Activated T-helper 2 cell treated with anti-CD3 and anti-CD28 coated beads, Interferon-gamma antibody, Interleukin-2, Interleukin-4, amounts not matched to agents 10 μg/mL and 5 μg/mL and 100 μg/mL, durations not matched to agents 14 hours and 24 hours and 36 hours (primary cell): Measurements from ENCODE around the gene C6orf136. TPM values are rescaled to one million over a fixed set of nuclear protein-coding genes. Genes with fewer than 3 reads are reported as not detected.

Experiments
- DNase-seq: peaks from one replicate; pipeline ENCODE4 v3.0.0; 2021; ENCODE audit warnings: low spot score
- H3K27ac Mint-ChIP-seq: one replicate; pipeline ENCODE4 v1.8.0; 2021; ENCODE audit warnings: mixed read lengths
- H3K27me3 Mint-ChIP-seq: one replicate; pipeline ENCODE4 v1.8.0; 2021; ENCODE audit warnings: low read depth, mixed read lengths
- H3K36me3 Mint-ChIP-seq: one replicate; pipeline ENCODE4 v1.8.0; 2021; ENCODE audit warnings: low read depth, mixed read lengths
- H3K4me1 Mint-ChIP-seq: one replicate; pipeline ENCODE4 v1.8.0; 2021; ENCODE audit warnings: low read depth, mixed read lengths
- H3K4me3 Mint-ChIP-seq: one replicate; pipeline ENCODE4 v1.8.0; 2021; ENCODE audit warnings: low read depth, mild to moderate bottlenecking, moderate library complexity, mixed read lengths
- H3K9me3 Mint-ChIP-seq: one replicate; pipeline ENCODE4 v1.8.0; 2021; ENCODE audit warnings: mixed read lengths
- intact Hi-C: fragments of 100-400 bp; cut with micrococcal nuclease; formaldehyde crosslinking; loops from one replicate; pipeline ENCODE4 v1.15.1; 2023
- total RNA-seq: library from RNA; stranded (reverse); gene quantifications from 2 replicates; pipeline ENCODE4 v1.2.3, GENCODE V29; 2022

C6orf136 gene
- total RNA-seq, 1 donor from 2014 or later: 23.1 TPM

- peaks cover 83% of the 10 kb centered on the region for H3K36me3 Mint-ChIP-seq
Observed at GRCh38 chr6:30679765-30680535, 33.0 kb downstream of the C6orf136 start.

DNA sequence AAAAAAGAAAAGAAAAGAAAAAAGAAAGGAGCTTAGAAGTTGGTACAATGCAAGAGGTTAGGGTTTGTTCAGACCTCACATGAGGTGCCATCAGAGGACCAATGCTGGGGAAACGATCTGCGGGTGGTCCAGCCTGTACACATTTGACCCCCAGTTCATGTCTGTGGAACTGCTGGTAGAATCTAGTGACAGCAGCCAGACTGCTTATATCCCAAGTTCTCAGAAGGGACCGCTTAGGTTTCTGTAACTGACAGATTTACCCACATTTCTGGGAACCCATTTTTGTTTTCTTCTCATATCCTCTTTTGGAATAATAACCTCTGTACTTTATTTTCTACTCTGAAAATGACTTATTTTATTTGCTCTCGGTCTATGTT, 34.8 kb downstream of the C6orf136 start:
- Mint-ChIP-seq H3K27me3 (no peaks in the 10 kb centered on the region), H3K9me3 (no peaks in the 10 kb centered on the region), H3K27ac (peak overlapping the region; percentile 96), H3K4me1 (peaks cover 24% of the 10 kb centered on the region), H3K4me3 (peak overlapping the region; percentile 97), H3K36me3 (peaks cover 87% of the 10 kb centered on the region)
- no peak for DNase-seq
- intact Hi-C loops: loop anchor here (1.0 to 5.0 kb wide), 10 partner anchors 8 to 354 kb away; partner anchors contain the start of genes DHX16, HLA-E, MDC1 and MRPS18B

More at GRCh38 chr6:30679765-30680535, 33.0 kb downstream of the C6orf136 start:
- H3K27ac Mint-ChIP-seq: peak overlapping the region; percentile 75
- no peaks in the 10 kb centered on the region for H3K9me3 Mint-ChIP-seq
- intact Hi-C loops: loop anchor here (1.0 to 5.0 kb wide), 7 partner anchors 42 to 353 kb away; partner anchors contain the start of genes HLA-E and TRIM39
- peaks cover 26% of the 10 kb centered on the region for H3K4me1 Mint-ChIP-seq
- DNase-seq: no peak
- H3K27me3 Mint-ChIP-seq: no peaks in the 10 kb centered on the region
- H3K4me3 Mint-ChIP-seq: peak overlapping the region; percentile 97

DNA sequence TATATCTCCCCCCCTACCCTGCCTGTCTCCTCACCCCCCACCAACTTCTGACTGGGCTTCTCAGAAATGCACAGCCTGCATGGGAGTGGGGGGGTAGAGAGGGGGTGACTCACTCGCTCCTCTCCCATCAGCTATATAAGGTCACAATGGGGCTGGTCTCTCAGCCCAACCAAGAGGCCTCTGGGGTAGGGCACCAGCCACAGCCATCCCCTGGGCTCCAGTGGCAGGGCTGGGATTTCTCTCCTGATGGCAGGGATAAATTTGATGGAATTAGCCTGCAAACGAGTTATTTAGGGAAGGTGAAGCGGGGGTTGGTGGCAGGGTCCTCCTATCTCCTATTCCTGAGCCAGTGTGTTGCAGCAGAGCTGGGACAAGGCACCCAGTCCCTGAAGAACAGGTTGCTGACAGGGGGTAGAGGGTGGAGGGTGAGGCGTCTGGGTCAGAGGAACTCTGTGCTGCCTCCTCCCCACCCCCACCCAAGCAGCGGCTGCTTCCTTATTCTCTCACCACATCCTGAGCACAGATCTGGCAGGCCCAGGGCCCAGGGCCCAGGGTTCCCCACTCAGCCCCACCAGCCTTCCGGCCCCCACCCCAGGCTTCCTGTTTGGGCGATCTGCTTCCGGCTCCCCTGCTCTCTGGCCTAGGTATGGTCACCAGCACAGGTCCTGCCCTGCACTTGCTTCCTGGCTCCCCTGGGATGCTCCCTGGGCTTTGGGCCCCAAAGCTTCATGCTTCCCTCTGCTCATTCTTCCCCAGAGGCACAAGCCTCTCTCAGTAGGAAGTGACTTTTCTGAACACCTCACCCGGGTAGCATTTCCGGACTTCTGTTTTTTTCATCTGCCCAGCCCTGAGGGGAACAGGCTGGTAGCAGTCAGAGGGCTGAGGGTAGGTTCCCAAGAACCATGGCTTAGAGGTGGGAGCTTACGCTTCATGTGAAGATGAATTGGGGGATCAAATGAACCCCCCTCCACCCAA, 35.5 kb downstream of the C6orf136 start:
- H3K27ac Mint-ChIP-seq: peak overlapping the region; percentile 96
- H3K27me3 Mint-ChIP-seq: no peaks in the 10 kb centered on the region
- peak; percentile 88 for DNase-seq
- no peaks in the 10 kb centered on the region for H3K9me3 Mint-ChIP-seq
- intact Hi-C loops: loop anchor here (1.0 to 5.0 kb wide), 10 partner anchors 9 to 355 kb away; partner anchors contain the start of genes DHX16, HLA-E, MDC1 and MRPS18B
- H3K36me3 Mint-ChIP-seq: peaks cover 80% of the 10 kb centered on the region
- peaks cover 24% of the 10 kb centered on the region for H3K4me1 Mint-ChIP-seq
- H3K4me3 Mint-ChIP-seq: peak overlapping the region; percentile 97

- intact Hi-C loops: loop anchor here (5.0 kb wide), 6 partner anchors 54 to 356 kb away; partner anchors contain the start of genes HLA-E and TRIM39
- Mint-ChIP-seq H3K27ac (peak overlapping the region; percentile 96), H3K9me3 (no peaks in the 10 kb centered on the region), H3K36me3 (peaks cover 81% of the 10 kb centered on the region), H3K4me3 (peak overlapping the region; percentile 97), H3K27me3 (no peaks in the 10 kb centered on the region), H3K4me1 (peaks cover 32% of the 10 kb centered on the region)
- DNase-seq: no peak
Observed at GRCh38 chr6:30683183-30683979, 36.4 kb downstream of the C6orf136 start.

- intact Hi-C loops: loop anchor here (5.0 kb wide), 6 partner anchors 53 to 357 kb away; partner anchors contain the start of genes HLA-E and TRIM39
- Mint-ChIP-seq H3K36me3 (peaks cover 76% of the 10 kb centered on the region), H3K4me3 (peak overlapping the region; percentile 97), H3K9me3 (no peaks in the 10 kb centered on the region), H3K27me3 (no peaks in the 10 kb centered on the region), H3K27ac (peak overlapping the region; percentile 96), H3K4me1 (peaks cover 35% of the 10 kb centered on the region)
- no peak for DNase-seq
Observed at GRCh38 chr6:30683980-30684338, 37.0 kb downstream of the C6orf136 start.

GRCh38 chr6:30684386-30685156, 37.6 kb downstream of the C6orf136 start:
- Mint-ChIP-seq H3K27me3 (no peaks in the 10 kb centered on the region), H3K4me3 (peak overlapping the region; percentile 97), H3K9me3 (no peaks in the 10 kb centered on the region), H3K4me1 (peaks cover 34% of the 10 kb centered on the region), H3K36me3 (peaks cover 70% of the 10 kb centered on the region), H3K27ac (peak overlapping the region; percentile 96)
- intact Hi-C loops: loop anchor here (5.0 kb wide), 8 partner anchors 53 to 968 kb away; partner anchors contain the start of genes BAG6, GNL1, HLA-E and PRR3
- DNase-seq: no peak

- peaks cover 61% of the 10 kb centered on the region for H3K36me3 Mint-ChIP-seq
- peaks cover 33% of the 10 kb centered on the region for H3K4me1 Mint-ChIP-seq
- intact Hi-C loops: loop anchor here (5.0 kb wide), 2 partner anchors 128 to 967 kb away; partner anchors contain the start of genes BAG6, GNL1 and PRR3
Observed at GRCh38 chr6:30685157-30686008, 38.5 kb downstream of the C6orf136 start.

DNA sequence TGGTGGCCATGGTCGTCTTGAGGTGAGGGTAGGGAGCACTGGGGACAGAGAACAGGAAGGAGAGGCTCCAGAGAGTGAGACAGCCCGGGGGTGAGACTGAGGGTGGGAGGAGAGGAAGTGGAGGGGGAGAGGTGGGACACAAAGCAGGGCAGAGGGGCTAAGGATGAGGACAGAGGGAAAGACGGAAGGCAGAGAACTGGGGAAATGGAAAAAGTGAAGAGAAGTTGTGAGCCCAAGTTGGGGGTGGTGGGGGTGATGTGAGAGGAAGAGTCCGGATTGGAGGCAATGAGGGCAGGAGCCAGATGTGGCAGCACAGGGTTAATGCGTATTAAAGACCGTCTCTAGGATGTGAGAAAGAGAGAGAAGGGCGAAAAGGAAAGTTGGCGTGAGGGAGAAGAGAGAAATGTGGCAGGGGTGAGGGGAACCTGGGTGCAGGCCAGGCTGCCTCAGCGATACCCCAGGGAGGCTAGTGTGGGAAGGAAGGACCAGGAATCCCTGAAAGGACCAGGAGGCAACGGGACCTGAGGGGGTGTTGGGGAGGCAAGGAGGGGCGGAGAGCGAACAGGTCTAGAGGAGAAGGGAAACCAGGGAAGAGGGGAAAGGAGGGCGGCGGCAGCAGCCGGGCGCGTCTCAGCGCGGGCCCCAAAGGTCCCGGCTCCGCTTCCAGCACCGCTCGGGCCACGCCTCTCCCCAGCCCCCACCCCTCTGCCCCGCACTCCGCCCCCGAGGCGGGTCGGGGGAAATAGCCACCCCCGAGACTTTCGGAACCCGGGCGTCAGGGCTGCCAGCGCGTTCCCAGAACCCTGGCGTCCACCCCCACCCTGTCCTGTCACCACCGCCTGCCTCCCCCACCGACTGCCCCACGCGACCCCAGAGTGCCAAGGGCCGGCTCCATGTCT, 39.3 kb downstream of the C6orf136 start, which contains the start of gene PPP1R18:
TSS of gene PPP1R18 (minus strand) at position 637 of the 899 bp plus-strand sequence. CDS start at position 10, 627 bp downstream.
- Mint-ChIP-seq H3K9me3 (no peaks in the 10 kb centered on the region), H3K27me3 (no peaks in the 10 kb centered on the region), H3K27ac (peak within 1 kb of the TSS; percentile 93), H3K36me3 (peaks cover 54% of the 10 kb centered on the region), H3K4me3 (peak within 1 kb of the TSS; percentile 97), H3K4me1 (peaks cover 32% of the 10 kb centered on the region)
- DNase-seq: peak; percentile 74
- intact Hi-C loops: loop anchor here (5.0 kb wide), 2 partner anchors 129 to 966 kb away; partner anchors contain the start of genes BAG6, GNL1 and PRR3

More at GRCh38 chr6:30685157-30686008, 38.5 kb downstream of the C6orf136 start:
- Mint-ChIP-seq H3K9me3 (no peaks in the 10 kb centered on the region), H3K27ac (peak overlapping the region; percentile 93), H3K4me3 (peak overlapping the region; percentile 97), H3K27me3 (no peaks in the 10 kb centered on the region)
- no peak for DNase-seq

GRCh38 chr6:30686908-30687658, 40.1 kb downstream of the C6orf136 start:
- H3K4me3 Mint-ChIP-seq: peak overlapping the region; percentile 97
- peak overlapping the region; percentile 93 for H3K27ac Mint-ChIP-seq
- no peaks in the 10 kb centered on the region for H3K27me3 Mint-ChIP-seq
- peaks cover 46% of the 10 kb centered on the region for H3K36me3 Mint-ChIP-seq
- intact Hi-C loops: loop anchor here (1.0 to 5.0 kb wide), 3 partner anchors 30 to 965 kb away; partner anchors contain the start of genes BAG6, GNL1, MDC1 and PRR3
- peaks cover 33% of the 10 kb centered on the region for H3K4me1 Mint-ChIP-seq
- DNase-seq: peak; percentile 79
- no peaks in the 10 kb centered on the region for H3K9me3 Mint-ChIP-seq
